ENCODE data around the gene TLK2.

DNA sequence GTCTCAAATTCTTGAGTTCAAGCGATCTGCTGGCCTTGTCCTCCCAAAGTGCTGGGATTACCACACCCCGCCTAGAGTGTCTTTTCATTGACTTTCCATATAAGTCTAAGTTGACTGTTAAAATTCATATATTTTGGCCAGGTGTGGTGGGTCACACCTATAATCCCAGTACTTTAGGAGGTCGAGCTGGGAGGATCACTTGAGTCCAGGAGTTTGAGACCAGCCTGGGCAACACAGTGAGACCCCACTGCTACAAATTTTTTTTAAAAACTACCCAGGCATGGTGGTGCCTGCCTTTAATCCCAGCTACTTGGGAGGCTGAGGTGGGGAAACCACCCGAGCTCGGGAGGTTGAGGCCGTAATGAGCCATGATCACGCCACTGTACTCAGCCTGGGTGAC is 127.0 kb downstream of the TLK2 start:
- TF ChIP-seq CTCF (IDR thresholded peaks at IDR 0.05; ENCODE audit: poor library complexity, severe bottlenecking) (no peak), POLR2AphosphoS5 (IDR thresholded peaks at IDR 0.05) (no peak)

All from neural cell (in vitro differentiated cells).